HG02938 (cell line): ENCODE results near the gene ZBTB21.
"Not testable (repeated sequence)": the region's sequence is repeated elsewhere in the genome, so short reads cannot be mapped to it uniquely, and the experiment has no call there.

ENCODE experiments used
- ATAC-seq: cut with Tn5 transposase; IDR thresholded peaks from one replicate; pipeline ENCODE4 v1.9.1; 2021; ENCODE audit warnings: mild to moderate bottlenecking, moderate library complexity; ENCODE audit not compliant: unreplicated experiment

ZBTB21 gene

GRCh38 chr21:41954654-41955499 lies 55.3 kb downstream of the ZBTB21 start:
- ATAC-seq: no peak

DNA sequence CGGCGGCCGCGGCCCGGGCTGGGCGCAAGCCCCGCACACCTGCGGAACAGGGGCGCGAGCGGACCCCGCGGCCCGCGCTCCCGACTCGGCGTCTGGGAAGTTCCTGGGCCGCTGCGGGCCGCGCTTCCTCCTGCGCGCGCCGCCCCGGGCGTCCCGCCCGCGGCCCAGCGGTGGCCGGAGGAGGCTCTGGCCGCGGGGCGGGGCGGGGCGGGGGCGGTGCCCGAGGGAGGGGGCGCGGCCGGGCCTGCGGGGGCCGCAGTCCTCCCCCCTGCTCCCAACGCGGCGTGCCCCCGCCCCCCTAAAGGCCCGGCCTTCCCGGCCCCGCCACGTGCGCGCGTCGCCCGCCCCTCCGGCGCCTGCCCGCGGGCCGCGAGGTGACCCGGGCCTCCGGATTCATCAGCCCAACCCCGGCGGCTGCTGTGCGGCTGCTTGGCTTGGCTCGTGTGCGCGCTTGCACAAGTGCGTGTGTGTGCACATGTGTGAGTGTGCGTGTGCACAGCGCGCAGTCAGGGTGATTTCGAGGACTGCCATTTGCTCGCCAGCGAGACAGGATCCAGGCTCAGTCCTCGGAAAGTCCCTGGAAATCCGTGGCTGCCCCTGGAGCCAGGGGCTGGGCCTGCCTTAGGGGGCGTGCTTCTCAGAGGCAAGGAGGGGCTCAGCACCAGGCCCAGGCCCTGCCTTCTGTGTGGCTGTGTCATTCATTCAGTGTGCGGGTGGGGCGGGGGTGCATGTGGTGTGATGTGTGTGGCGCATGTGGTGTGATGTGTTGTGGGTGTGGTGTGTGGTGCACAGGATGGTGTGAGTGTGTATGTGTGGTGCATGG lies 56.1 kb downstream of the ZBTB21 start, which contains the start of gene C2CD2:
Gene C2CD2 (minus strand): TSS at position 188 of the 823 bp plus-strand sequence. CDS start 370 bp downstream, outside the sequence.
- no peak for ATAC-seq

DNA sequence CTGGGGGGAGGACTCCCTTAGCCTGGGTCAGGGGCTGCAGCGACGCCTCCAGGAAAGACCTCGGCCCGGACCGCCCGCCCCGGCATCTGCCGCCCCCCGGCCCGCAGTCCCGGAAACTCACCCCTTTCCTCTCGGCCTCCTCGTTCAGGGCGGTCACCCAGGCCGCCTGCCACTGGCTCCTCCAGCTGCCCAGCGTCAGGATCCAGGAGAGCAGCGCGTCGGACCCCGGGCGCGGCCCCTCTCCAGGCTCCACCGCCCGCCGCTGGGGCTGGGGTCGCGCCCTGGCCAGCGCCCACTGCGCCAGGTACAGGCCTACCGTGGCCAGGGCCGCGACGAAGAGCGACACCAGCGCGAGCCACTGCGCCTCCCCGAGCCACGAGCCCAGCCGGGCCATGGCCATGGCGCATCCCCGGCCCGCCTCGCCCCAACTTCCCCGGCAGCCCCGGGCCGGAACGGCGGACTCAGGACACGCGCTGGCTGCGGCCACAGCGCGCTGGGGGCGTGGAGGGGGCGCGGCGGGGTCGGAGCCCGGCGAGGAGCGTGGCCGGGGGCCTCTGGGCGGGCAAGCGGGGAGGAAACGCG lies 56.8 kb downstream of the ZBTB21 start:
- no peak for ATAC-seq

DNA sequence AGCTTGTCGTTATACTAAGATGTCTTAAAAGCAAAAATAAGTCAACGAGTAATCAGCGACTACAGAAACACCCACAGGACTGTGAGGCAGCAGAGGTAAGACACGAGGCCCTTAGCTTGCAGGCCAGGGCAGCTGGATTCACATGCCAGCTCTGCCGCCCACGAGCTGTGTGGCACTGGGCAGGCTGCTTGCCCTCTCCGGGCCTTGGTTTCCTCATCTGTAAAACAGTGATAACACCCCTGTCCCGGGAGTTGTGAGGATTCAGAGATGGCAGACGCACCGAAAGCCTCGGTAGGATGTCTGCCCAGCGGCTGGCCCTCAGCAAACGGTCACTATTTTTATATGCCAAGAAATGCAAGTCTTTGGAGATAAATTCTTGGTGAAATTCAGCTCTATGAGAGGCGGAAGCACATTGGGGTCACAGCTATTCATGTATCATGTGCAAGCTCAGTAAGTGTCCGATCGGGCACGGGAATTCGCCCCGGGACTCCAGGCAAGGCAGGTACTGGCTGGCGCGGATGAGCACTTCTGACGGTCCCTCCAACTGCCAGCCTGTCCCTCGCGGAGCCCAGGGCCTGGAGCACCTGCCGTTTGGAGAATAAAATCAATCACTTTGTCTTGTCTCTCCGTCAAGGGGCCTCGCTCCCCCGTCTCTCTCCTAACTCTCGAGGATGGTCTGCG lies 57.5 kb downstream of the ZBTB21 start:
- no peak for ATAC-seq

- ATAC-seq: no peak
Measured at GRCh38 chr21:41951876-41952567, 58.1 kb downstream of the ZBTB21 start.

DNA sequence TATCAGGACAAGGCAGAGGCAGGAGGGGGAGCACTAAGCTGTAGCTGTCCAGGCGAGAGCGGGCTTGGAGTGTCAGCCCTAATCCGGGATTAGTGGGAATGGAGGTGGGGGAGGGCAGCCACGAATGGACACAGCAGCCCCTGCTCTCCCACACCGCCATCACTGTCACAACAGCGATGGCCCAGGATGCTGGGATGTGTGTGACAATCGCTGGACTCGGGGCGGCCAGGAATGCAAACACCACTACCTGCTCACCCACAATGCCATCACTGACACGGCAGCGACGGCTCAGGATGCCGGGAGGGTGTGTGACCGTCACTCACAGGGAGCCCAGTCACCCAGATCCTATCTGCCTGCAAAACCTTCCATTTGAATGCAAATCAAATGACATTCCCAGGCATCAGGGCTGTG lies 59.2 kb downstream of the ZBTB21 start:
- ATAC-seq: no peak

- not testable (repeated sequence) for ATAC-seq
Measured at GRCh38 chr21:41949631-41950030, 60.5 kb downstream of the ZBTB21 start.

GRCh38 chr21:41948901-41949300 lies 61.3 kb downstream of the ZBTB21 start:
- ATAC-seq: no peak

- ATAC-seq: no peak
Measured at GRCh38 chr21:41948078-41948895, 61.9 kb downstream of the ZBTB21 start.

GRCh38 chr21:41945982-41946381 lies 64.2 kb downstream of the ZBTB21 start:
- no peak for ATAC-seq

DNA sequence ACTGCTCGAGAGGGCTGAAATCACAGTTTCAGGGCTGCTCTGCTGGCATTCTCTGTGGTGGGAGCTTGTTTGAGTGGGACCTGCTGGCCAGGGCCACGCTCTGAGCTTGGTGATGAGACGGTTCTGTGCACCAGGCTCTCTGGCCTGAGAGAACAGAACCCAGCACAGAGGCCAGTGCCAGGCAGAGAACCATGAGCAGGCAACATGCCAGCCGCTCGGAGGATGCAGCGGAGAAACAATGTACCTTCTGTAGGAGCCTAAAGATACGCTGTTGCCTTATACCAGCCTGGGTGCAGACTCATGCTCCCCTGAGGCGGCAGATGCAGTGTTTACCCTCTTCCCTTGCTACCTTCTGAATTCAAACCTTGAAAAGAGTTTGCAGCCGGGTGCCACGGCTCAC lies 66.3 kb downstream of the ZBTB21 start:
- no peak for ATAC-seq

- no peak for ATAC-seq
Measured at GRCh38 chr21:41942457-41942856, 67.7 kb downstream of the ZBTB21 start.

GRCh38 chr21:41941941-41942340 lies 68.2 kb downstream of the ZBTB21 start:
- ATAC-seq: no peak

DNA sequence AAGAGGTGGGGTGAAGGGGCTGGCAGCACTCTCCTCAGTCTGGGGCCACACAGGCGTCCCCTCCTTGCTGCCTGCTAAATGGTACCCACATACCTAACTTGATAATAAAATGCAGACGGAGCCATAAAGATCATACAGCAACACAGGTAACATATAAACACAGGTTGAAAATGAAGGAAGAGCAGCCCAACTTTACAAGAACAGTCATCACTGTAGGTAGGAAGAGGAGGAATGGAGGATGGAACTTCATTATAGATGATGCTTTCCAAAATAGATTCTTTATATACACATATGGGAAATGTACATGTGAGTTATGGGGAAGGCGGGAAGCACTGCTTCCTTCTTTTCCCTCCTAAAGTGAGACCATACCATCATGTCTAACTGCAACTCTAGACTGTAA lies 69.7 kb downstream of the ZBTB21 start:
- no peak for ATAC-seq

DNA sequence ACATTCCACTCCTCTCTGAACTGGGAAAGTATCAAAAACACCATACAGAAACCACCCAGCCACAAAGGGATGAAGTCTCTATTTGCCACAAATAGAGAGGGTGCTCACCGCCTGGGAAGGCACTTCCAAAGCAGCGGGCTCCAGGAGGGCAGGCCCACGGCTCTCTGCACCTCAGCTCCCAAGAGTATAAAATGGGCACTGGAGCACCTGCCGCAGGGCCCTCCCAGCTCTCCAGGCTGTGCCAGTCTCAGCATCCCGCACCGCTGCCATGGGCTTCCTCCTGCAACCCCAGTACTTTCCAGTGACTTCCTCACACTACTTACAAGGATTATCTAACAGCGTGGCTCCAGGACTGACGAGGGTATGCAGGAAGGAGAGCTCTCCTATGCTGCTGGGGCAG lies 70.8 kb downstream of the ZBTB21 start:
- no peak for ATAC-seq
